MG63 (cell line): ENCODE results near the gene KIAA0825. TPM values are rescaled to one million over a fixed set of nuclear protein-coding genes. Genes with fewer than 3 reads are reported as not detected.

Source experiments
- DNase-seq: peaks from one replicate; pipeline ENCODE4 v3.0.0-alpha.2; 2020
- H3K27me3 ChIP-seq: fragments of 250-450 bp; sonication (Bioruptor Pico); 2 replicates; pipeline ENCODE4 v1.5.1; 2020; ENCODE audit warnings: mild to moderate bottlenecking, moderate library complexity
- H3K36me3 ChIP-seq: fragments of 250-450 bp; sonication (Bioruptor Pico); 2 replicates; pipeline ENCODE4 v1.5.1; 2020; ENCODE audit warnings: mild to moderate bottlenecking, moderate library complexity
- H3K4me3 ChIP-seq: fragments of 250-450 bp; sonication (Bioruptor Pico); 2 replicates; pipeline ENCODE4 v1.5.1; 2020; ENCODE audit warnings: mild to moderate bottlenecking, moderate library complexity
- H3K9me3 ChIP-seq: fragments of 250-450 bp; sonication (Bioruptor Pico); 2 replicates; pipeline ENCODE4 v1.5.1; 2020; ENCODE audit warnings: mild to moderate bottlenecking, moderate library complexity
- total RNA-seq: library from RNA; depleted of rRNA; stranded (reverse); fragments of >200 nt; shearing (Covaris generic); gene quantifications from 2 replicates; pipeline ENCODE4 v1.2.3, GENCODE V29; 2014; ENCODE audit warnings: low replicate concordance

The KIAA0825 gene
- total RNA-seq, 1 experiment from 2014 or later: 0.92 TPM

DNA sequence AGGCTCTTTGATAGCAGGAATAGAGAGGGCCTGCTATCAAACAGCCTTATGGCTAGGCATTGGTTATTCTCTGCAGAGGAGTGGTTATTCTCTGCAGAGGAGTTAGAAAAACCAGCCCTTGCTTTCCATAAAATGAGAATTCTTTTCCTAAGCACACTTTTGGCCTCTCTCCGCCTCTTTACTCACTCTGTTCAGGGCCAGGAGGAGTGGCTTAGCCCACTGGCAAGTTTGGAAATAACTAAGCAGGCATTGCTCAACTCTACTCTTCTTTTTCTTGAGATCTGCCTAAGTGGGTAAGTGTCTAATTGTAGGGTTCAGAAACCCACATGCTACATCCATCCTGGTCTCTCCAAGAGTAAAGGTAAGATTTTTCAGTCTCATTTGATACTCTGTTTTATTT, 341.7 kb downstream of the KIAA0825 start:
- Histone ChIP-seq H3K27me3 (no peaks in the 10 kb centered on the region), H3K36me3 (no peaks in the 10 kb centered on the region), H3K9me3 (no peaks in the 10 kb centered on the region), H3K4me3 (no peak overlapping the region)
- peak; percentile 9 for DNase-seq

DNA sequence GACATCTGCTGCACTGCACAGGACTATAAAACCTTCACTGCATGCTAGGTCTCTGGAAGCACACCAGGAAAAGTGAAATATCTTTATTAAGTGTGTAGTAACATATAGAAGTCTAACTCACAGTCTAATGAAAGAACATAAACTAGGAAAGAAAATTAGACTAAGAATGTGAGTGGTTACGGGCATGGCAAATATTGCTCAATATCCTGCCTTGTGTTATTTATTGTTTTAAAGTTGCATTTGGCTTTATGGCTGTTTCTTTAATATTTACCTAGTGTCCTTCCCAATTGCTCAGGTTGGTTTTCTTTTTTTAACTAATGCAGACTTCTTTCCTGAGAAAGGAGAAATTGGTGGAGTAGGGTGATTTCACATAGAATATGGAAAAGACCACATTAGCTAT, 342.4 kb downstream of the KIAA0825 start:
- DNase-seq: no peak
- Histone ChIP-seq H3K27me3 (no peaks in the 10 kb centered on the region), H3K9me3 (no peaks in the 10 kb centered on the region)

DNA sequence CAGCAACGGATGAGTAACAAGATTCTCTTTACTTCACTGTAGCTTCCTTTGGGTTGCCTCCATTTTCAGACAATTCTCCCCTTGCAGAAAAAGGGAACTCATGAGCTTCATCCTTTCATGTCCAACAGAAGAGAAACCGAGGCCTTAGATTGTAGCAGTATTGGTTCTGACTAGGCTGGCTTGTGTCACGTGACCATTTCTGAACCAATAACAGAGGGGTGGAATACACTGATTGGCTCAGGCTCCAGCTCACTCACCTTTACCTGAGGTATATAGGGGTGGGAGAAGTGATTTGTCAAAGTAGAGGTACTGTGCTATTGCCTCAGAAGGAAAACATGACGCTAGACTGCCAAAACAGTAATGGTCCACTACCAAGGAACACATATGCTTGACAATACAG, 343.7 kb downstream of the KIAA0825 start:
- H3K4me3 ChIP-seq: no peak overlapping the region
- no peaks in the 10 kb centered on the region for H3K27me3 ChIP-seq
- H3K9me3 ChIP-seq: peaks cover 2% of the 10 kb centered on the region; the same call in 1 of the 2 replicates
- H3K36me3 ChIP-seq: no peaks in the 10 kb centered on the region
- DNase-seq: no peak

More for the DNA sequence above, 342.4 kb downstream of the KIAA0825 start:
- H3K4me3 ChIP-seq: no peak overlapping the region
- no peaks in the 10 kb centered on the region for H3K36me3 ChIP-seq

DNA sequence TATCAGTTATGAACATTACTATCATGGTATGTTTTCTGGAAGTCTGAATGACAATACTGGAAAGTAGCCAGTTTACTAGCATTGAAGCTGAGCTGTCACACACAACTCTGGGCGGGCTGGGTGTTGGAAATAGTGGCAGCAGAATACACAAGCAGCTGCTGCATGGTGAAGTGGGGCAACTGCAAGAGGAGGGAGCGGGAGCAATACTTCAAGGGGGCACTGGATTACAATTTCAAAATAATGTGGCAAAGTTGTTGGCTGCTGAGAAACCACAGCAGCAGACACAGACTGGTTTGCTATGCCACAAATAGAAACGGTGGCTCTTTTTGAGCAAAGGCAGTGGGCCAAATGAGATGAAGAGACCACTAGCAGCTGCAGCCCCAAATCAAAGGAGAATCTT, 350.2 kb downstream of the KIAA0825 start:
- Histone ChIP-seq H3K9me3 (peaks cover 4% of the 10 kb centered on the region; the same call in 1 of the 2 replicates), H3K36me3 (no peaks in the 10 kb centered on the region), H3K27me3 (no peaks in the 10 kb centered on the region), H3K4me3 (no peak overlapping the region)
- no peak for DNase-seq

DNA sequence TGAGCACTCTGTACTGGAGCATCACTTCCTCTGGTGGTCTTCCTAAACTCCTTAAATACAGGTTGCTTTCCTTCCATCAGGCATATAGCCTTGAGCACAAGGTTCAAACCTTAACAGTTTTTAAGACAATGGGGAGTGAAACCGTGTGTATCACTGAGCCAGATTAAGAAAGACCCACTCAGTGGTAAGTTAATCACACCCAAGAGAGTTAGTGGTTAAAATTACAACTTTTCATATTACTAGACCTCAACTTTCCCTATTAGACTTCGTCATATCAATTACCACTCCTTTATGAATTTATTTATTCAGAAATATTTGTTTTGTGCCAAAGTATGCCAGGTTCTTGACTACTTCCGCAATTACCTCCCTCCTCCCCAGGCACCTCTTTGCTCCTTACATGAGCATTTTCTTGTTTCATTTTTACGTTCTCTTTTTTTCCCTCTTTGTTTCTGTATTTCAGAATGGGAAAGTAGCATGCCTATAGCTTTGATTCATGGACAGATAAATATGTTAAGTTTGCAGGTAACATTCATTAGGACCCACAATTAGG, 351.0 kb downstream of the KIAA0825 start:
- Histone ChIP-seq H3K36me3 (no peaks in the 10 kb centered on the region), H3K27me3 (no peaks in the 10 kb centered on the region), H3K9me3 (peaks cover 4% of the 10 kb centered on the region; the same call in 1 of the 2 replicates), H3K4me3 (no peak overlapping the region)
- no peak for DNase-seq

DNA sequence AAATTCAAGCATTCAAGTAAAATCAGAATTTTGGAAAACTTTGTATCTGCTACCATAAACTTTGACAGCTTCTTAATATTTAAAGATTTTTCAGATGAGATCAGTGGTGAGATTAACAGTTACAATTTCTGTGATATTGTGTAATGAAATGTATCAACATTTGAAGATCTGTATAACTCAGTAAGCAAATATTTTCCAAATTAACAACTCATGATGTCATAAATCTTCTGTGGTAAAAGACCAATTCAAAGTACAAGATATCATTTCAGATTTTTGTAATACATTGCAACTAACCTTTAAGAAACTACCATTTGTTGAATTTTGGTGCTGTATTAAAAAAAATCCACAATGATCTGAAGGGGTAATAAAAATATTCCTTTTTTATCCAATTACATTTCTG, 352.2 kb downstream of the KIAA0825 start:
- Histone ChIP-seq H3K27me3 (no peaks in the 10 kb centered on the region), H3K36me3 (no peaks in the 10 kb centered on the region), H3K4me3 (no peak overlapping the region), H3K9me3 (peaks cover 4% of the 10 kb centered on the region; the same call in 1 of the 2 replicates)
- DNase-seq: no peak

DNA sequence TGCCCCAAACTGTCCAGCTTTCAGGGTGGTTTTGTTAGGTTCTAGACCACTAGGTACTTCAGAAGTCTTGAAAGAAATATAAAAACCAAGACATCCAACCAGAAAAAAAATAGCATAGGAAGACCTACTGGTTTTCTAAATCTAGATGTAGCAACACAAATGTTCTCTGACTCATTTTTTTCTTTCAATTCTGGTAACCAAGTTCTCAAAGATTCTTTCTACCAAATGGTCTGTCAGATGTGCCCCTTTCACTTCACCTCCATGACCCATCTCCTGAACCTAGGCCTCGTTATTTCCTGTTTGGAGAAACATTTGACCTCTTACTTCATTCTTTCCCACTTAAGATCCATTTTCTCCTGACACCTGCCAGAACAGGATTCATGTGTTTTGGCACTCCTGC, 355.3 kb downstream of the KIAA0825 start:
- no peak for DNase-seq
- no peaks in the 10 kb centered on the region for H3K27me3 ChIP-seq
- no peak overlapping the region for H3K4me3 ChIP-seq
- H3K36me3 ChIP-seq: no peaks in the 10 kb centered on the region
- H3K9me3 ChIP-seq: no peaks in the 10 kb centered on the region

DNA sequence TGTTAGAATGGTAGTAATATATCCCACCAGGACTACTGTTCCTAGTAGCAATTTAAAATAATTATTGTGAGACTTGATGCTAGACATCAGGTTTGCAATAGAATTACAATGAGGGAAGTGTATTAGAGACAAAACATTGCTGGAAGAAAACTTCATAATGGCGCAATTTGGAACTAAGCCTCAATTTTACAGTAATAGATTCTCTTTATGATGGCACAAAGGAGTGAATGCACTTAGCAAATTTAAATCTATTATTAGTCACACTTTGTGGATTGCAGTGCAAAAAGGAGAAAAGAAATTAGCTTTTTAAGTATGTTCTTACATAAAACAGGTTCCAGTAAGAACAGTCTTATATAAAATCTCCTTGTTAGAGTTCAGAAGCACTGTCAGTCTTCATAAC, 358.3 kb downstream of the KIAA0825 start:
- H3K36me3 ChIP-seq: no peaks in the 10 kb centered on the region
- H3K27me3 ChIP-seq: no peaks in the 10 kb centered on the region
- no peak for DNase-seq
- H3K9me3 ChIP-seq: no peaks in the 10 kb centered on the region
- H3K4me3 ChIP-seq: no peak overlapping the region

DNA sequence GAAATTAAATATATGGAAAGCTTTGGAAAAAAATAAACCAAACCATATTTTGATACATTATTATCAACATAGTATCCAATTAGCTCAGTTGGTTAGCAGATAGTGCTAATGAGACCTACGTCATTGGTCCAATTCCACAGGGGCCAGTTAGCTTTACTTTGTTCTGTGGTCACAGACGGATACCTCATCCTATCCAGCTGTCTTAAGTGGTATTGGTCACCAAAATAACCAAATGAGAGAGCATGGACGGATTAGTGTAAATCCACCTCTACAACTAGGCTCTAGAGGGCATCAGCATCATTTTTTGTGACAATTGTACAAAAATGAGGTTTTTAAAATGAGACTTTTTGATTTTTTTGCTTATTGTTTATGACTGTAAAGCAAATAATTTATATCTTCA, 364.2 kb downstream of the KIAA0825 start:
- no peaks in the 10 kb centered on the region for H3K9me3 ChIP-seq
- H3K27me3 ChIP-seq: no peaks in the 10 kb centered on the region
- H3K4me3 ChIP-seq: no peak overlapping the region
- no peaks in the 10 kb centered on the region for H3K36me3 ChIP-seq
- no peak for DNase-seq

DNA sequence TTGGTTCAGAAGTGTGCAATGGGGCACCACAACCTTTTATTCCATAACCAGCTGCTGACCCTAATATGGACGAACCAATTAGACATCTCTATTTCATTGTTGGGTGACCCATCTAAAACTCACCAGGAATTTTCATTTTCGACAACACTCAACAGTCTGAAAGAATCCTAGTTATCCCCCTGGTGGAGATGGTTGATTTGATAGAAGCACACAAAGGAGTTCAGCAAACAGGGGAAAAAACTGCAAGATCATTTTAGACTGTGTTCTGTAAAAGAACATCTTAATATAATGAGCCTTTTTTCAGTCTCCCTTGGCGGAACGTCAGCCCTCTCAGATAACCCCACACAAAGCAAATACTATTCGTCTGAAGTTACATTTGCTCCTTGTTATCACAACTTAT, 367.4 kb downstream of the KIAA0825 start:
- no peak for DNase-seq
- Histone ChIP-seq H3K9me3 (no peaks in the 10 kb centered on the region), H3K36me3 (no peaks in the 10 kb centered on the region), H3K27me3 (no peaks in the 10 kb centered on the region), H3K4me3 (no peak overlapping the region)

DNA sequence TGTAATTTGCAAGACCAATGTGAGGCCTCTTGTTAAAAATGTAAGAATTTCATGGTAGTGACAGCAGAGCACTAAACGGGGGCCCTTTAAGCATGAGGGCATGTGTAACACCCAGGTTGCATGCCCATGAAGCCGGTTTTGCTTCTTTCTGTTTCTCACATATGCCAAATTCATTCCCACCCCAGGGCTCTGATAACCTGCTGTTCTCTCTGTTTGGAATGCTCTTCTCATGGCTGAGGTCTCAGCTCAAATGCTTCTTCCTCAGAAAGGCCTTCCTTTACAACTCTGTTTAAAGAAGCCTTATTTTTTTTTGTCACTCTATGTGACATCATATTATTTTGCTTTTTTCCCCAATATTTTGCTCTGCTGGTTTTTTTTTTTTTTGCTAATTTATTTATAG, 369.0 kb downstream of the KIAA0825 start:
- no peak for DNase-seq
- no peaks in the 10 kb centered on the region for H3K27me3 ChIP-seq
- no peaks in the 10 kb centered on the region for H3K9me3 ChIP-seq
- H3K36me3 ChIP-seq: no peaks in the 10 kb centered on the region
- H3K4me3 ChIP-seq: no peak overlapping the region

DNA sequence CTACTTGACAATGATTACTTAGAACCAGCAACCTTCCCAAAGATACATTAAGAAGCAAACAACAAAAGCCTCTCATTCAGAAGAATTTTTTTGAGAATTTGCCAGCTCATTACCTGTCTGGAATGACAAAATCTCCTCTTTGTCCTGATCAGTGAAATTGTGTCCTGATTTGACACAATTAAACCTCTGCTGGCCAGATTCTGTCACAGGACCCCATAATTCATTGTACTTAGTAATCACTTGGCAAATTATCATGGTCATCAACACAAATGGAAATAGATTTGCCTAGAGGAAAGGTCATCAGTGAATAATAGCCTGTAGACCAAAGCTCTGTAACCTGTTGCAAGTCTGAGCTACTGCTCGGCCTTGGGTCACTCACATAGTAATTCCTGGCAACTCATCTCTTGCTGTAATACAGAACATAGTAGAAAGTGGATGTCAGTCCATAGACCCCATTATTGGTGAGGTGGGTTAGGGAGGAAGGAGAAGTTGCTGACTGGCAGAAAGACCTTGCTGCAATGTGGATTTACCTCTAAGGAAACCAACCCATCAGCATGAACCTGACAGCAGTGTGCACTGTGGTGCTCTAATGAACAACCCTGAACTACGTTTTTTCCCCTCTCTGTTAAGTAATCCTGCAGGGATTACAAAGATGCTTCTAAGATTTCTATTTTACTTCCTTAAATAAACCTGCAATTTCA, 370.1 kb downstream of the KIAA0825 start:
- Histone ChIP-seq H3K27me3 (no peaks in the 10 kb centered on the region), H3K9me3 (no peaks in the 10 kb centered on the region), H3K4me3 (no peak overlapping the region), H3K36me3 (no peaks in the 10 kb centered on the region)
- DNase-seq: no peak

DNA sequence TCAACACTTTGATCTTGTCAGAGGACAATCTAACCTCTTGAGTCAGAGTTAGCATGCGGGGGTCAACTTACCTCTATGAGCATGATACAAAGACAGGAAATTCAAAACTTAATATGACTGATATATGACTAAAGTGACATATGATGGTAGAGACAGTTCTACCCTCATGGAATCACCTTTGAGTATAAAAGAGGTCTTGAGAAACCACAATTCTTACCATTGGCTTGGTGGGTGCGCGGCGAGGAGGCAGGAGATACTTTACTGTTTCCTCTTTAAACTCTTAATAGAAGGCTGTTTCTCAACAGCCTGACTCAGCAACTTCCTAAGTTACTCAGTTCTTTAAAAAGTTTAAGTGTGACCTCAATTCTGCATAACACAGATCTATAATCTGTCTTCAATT, 372.8 kb downstream of the KIAA0825 start:
- no peaks in the 10 kb centered on the region for H3K36me3 ChIP-seq
- DNase-seq: no peak
- no peaks in the 10 kb centered on the region for H3K27me3 ChIP-seq
- H3K4me3 ChIP-seq: no peak overlapping the region
- H3K9me3 ChIP-seq: no peaks in the 10 kb centered on the region

DNA sequence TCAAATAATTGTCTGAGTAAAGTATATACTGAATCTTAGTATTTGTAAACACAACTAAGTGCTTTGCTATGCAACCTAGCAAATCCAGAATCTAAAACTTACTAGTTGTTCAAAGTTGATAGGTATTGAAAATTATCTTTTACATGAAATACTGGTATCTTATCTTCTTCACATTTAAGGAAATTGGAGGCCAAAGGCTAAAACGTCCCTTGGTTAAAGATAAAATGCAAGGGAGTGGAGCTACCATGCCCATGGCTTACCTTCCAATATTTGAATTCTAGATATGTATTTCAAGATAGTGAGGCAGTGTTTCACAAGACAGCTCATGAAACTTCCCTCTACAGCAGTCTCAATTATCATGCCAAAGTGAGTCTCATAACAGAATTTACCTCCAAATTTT, 373.5 kb downstream of the KIAA0825 start:
- no peak overlapping the region for H3K4me3 ChIP-seq
- DNase-seq: no peak
- no peaks in the 10 kb centered on the region for H3K36me3 ChIP-seq
- H3K27me3 ChIP-seq: no peaks in the 10 kb centered on the region
- H3K9me3 ChIP-seq: no peaks in the 10 kb centered on the region

DNA sequence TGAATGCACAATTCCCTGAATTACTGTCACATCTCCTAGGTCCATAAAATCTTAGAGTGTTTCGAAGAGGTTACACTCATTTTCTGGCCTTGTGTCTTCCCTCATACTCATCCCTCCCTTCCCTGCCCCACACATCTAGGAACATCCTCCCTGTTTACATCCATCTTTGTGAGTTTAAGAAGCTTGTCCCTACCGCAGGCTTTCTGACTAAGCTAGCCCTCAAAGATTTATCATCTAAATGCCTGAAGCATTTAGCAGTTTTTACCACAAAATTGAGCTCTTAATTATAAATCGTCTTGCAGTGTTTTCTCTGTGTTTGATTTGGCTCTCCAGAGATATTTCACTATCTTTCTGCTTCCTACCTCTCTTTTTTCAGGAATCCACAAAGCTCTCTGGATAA, 374.8 kb downstream of the KIAA0825 start:
- Histone ChIP-seq H3K9me3 (no peaks in the 10 kb centered on the region), H3K36me3 (no peaks in the 10 kb centered on the region), H3K4me3 (no peak overlapping the region), H3K27me3 (no peaks in the 10 kb centered on the region)
- DNase-seq: no peak

DNA sequence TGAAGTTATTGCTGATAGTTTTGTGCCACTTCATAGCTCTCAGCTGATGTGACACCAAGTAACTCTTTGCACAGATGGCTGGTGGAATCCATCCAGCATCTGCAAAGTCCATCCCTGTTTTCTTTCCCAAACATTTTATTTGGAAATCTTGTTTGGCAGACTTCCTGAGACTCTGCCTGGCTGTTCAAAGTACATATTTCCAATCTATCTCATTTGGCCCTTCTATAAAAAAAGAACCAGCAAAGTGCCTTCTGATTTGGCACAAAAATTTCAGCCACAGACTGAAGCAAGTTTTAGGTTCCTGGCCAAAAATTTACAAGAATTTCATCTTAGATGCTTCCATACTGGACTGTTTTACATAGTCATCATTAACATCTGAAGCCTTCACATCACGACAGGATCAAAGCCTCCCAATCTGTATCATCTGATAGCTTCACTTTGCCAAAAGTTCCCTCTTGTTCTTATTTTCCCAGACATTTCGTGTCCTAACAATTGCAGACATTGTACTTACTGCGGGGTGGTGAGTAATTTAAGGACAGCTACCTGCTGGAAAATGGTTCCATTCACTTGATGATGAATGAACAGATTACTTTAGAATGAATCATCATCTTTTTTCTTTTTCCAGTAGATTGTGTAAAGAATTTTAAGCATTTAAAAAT, 377.3 kb downstream of the KIAA0825 start:
- no peaks in the 10 kb centered on the region for H3K27me3 ChIP-seq
- no peaks in the 10 kb centered on the region for H3K36me3 ChIP-seq
- H3K4me3 ChIP-seq: no peak overlapping the region
- peaks cover 2% of the 10 kb centered on the region for H3K9me3 ChIP-seq
- peak; percentile 66 for DNase-seq

DNA sequence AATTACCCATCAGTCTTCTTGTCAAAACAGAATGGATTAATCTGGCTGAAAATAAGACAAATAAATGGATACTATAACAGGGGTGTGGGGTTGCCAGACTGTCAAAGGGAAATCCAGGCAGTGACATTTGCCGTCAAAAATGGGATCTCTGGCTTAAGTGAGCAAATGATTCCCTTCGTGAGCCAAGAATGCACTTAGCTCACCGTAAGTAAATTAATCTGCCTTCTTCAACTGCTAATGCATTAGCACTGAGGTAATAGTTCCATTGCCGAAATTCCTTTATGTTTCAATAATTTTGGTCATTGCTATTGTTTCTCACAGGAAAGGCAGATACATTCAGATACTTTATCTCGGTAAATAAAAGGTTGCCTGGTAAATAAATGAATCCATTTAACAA, 377.8 kb downstream of the KIAA0825 start:
- peak; percentile 40 for DNase-seq
- Histone ChIP-seq H3K27me3 (no peaks in the 10 kb centered on the region), H3K9me3 (peaks cover 8% of the 10 kb centered on the region), H3K4me3 (no peak overlapping the region), H3K36me3 (no peaks in the 10 kb centered on the region)

DNA sequence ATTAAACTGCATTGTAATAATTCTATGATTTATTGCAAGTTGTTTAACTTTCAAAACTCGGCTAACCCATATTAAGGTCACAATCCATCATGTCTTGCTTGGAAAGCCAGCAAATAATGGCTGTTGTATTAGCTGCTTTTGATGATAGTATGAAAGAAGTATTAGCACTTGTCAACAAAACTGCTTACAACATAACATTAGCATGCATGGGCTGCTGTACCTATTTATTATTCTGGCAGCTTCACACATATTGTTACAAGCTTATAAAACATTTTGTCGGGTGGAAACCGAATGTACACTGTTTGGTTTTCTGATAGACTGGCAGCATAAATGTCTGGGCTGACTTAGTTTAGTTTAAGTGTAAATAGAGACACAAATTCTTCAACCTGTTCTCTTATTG, 378.3 kb downstream of the KIAA0825 start:
- no peak for DNase-seq
- Histone ChIP-seq H3K4me3 (no peak overlapping the region), H3K9me3 (peaks cover 12% of the 10 kb centered on the region), H3K27me3 (no peaks in the 10 kb centered on the region), H3K36me3 (no peaks in the 10 kb centered on the region)
